Choroid plexus epithelial cell (primary cell): Measurements from ENCODE around the gene NFATC1.

Experiments
- DNase-seq: peaks from one replicate; pipeline ENCODE4 v3.0.0-alpha.2; 2010; ENCODE audit warnings: low read depth
- H3K4me3 ChIP-seq: 2 replicates; pipeline ENCODE4 v1.5.1; 2011; ENCODE audit warnings: low read depth, mild to moderate bottlenecking, control low read depth, low read length, moderate library complexity
- TF ChIP-seq, protein P1 (sequence below): conservative IDR thresholded peaks from 2 replicates; pipeline ENCODE4 v1.5.1; 2011; ENCODE audit warnings: low read depth, mild to moderate bottlenecking, control low read depth, inconsistent platforms, low read length, moderate library complexity

NFATC1 gene

DNA sequence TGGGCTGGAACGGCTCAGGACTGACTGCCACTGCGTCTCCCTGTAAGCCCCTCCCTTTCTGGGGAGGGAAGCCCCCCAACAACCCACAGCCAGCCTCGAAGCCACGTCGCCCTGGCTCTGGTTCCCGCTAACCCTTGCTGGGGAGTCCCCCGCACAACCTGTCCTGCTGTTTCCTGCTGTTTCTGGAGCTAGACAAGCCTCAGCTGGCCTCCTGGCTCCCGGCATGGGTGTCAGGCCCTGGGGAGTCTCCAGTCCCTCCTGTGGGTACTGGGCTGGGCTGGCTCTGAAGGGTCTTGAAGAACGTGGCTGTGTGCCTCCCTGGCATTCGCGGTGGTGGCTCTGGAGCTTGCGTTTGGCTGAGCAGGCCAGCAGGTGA lies 20.9 kb downstream of the NFATC1 start:
- TF ChIP-seq, protein P1, sequence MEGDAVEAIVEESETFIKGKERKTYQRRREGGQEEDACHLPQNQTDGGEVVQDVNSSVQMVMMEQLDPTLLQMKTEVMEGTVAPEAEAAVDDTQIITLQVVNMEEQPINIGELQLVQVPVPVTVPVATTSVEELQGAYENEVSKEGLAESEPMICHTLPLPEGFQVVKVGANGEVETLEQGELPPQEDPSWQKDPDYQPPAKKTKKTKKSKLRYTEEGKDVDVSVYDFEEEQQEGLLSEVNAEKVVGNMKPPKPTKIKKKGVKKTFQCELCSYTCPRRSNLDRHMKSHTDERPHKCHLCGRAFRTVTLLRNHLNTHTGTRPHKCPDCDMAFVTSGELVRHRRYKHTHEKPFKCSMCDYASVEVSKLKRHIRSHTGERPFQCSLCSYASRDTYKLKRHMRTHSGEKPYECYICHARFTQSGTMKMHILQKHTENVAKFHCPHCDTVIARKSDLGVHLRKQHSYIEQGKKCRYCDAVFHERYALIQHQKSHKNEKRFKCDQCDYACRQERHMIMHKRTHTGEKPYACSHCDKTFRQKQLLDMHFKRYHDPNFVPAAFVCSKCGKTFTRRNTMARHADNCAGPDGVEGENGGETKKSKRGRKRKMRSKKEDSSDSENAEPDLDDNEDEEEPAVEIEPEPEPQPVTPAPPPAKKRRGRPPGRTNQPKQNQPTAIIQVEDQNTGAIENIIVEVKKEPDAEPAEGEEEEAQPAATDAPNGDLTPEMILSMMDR = no peak
- DNase-seq = no peak
- no peak overlapping the region for H3K4me3 ChIP-seq

DNA sequence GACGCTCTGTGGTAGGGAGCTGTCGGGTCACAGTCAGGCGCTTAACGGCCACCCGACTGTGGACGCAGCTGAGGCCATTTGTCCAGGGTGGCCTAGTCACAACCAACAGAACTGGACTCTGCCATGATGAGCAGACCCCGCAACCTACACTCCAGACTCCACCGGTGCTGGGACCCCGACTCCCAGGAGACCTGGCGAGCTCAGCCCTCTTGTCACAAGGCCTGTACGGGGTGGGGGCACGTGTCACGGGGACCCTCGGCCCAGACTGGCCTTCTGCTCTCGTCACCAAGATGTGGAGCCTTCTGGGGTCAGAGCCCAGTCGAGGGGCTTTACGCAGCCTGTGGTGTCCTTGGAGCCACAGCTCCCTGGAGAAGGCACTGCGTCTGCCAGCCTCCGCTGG lies 22.5 kb downstream of the NFATC1 start:
- no peak overlapping the region for H3K4me3 ChIP-seq
- DNase-seq = no peak
- TF ChIP-seq, protein P1 = no peak

DNA sequence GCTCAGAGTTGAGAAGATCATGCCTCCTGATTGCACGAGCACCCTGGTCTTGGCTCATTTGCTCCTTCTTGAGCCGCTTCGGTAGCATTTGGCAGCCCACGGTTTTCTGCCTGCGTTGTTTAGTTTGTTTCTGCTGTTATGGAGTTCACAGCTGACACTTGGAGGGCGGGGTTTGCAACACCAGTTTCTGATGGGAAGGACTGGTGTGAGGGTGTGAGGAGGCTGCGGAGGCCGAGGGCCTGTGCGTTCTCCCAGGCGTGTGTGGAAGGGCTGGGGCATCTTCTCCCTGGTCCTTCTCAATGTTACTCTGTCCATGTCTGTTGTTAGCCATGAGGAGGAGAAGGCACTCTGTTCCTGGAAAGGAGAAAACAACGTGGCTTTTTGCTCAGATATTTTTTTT lies 22.9 kb downstream of the NFATC1 start:
- TF ChIP-seq, protein P1 = no peak
- H3K4me3 ChIP-seq = no peak overlapping the region
- no peak for DNase-seq

DNA sequence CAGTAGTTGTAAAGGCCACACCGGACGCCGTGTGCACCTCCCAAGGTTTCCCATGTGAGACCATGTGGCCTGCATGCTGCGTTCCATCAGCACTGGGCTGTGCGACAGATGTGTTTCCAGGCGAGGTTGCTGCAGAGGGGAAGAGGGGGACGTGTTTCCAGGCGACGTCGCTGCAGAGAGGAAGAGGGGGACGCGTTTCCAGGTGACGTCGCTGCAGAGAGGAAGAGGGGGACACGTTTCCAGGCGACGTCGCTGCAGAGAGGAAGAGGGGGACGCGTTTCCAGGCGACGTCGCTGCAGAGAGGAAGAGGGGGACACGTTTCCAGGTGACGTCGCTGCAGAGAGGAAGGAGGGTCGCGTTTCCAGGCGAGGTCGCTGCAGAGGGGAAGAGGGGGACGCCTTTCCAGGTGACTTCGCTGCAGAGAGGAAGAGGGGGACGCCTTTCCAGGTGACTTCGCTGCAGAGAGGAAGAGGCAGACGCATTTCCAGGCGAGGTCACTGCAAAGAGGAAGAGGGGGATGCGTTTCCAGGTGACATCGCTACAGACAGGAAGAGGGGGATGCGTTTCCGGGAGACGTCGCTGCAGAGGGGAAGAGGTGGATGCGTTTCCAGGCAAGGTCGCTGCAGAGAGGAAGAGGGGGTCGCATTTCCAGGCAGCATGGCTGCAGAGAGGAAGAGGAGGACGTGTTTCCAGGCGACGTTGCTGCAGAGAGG lies 24.5 kb downstream of the NFATC1 start:
- TF ChIP-seq, protein P1 = no peak
- no peak for DNase-seq
- no peak overlapping the region for H3K4me3 ChIP-seq

DNA sequence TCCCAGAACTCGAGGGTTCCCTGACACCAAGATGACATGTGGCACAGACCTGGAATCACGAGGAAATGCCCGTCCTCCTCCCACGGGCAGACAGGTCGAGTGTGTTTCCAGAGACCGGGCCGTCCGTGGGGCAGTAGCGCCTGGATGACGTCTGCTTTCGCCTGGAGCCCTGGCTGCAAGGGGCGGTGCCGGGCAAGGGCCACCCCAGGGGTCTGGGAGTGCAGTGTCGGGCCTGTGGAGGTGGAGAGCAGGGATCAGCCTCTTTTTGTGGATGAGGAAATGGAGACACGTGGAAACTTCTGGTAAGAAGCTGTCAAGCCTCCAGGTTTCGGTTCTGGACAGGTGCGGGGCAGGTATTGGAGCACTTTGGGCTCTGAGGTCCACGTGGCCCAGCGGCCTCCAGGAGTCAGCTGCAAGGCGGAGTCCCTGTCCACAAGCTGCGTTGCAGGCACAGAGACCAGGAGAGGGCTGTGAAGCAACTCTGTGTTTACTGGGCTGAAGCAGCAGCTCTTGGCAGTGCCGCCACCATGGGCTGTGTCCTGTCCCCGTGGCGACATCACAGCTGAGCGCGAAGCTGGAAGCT lies 25.6 kb downstream of the NFATC1 start:
- H3K4me3 ChIP-seq = no peak overlapping the region
- TF ChIP-seq, protein P1 = no peak
- no peak for DNase-seq

DNA sequence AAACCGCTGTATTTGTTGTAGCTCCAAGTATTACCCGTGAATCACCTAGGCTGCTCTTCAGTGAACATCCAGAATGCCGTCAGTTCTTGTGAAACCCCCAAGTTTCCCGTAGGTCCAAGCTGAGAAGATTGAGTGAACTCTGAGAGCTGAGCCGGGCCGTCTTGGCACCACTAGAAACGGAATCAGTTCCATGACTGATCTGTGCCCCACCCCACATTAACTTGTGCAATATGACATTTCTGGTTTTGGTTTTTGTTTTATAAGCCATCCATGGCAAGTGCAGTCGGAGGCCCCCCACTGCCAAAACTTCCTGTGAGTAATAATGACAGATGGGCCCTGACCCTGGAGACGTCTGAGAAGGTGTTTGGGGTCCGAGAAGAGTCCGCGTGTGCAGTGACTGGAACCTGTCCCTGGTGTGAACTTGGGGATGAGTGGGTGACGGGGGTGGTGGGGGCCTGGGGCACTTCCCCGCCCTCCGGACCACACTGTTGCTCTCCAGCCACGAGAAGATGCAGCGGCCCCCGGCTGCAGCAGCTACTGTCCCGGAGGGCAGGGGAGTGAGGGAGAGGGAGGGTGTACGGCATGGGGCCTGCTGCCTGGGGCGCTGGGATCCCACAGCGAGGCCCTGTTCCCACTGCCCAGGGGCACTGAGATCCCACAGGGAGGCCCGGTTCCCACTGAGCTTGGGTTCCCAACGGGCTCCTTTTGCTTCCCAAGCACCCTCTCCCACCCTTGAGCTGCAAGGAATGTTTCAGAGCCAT lies 26.5 kb downstream of the NFATC1 start:
- TF ChIP-seq, protein P1 = no peak
- peak; percentile 96 for DNase-seq
- H3K4me3 ChIP-seq = no peak overlapping the region
